ENCODE results near the gene DVL2. TPM values are rescaled to one million over a fixed set of nuclear protein-coding genes. Genes with fewer than 3 reads are reported as not detected.

Gene DVL2
- polyA plus RNA-seq, 1 donor: 52.5 TPM

DNA sequence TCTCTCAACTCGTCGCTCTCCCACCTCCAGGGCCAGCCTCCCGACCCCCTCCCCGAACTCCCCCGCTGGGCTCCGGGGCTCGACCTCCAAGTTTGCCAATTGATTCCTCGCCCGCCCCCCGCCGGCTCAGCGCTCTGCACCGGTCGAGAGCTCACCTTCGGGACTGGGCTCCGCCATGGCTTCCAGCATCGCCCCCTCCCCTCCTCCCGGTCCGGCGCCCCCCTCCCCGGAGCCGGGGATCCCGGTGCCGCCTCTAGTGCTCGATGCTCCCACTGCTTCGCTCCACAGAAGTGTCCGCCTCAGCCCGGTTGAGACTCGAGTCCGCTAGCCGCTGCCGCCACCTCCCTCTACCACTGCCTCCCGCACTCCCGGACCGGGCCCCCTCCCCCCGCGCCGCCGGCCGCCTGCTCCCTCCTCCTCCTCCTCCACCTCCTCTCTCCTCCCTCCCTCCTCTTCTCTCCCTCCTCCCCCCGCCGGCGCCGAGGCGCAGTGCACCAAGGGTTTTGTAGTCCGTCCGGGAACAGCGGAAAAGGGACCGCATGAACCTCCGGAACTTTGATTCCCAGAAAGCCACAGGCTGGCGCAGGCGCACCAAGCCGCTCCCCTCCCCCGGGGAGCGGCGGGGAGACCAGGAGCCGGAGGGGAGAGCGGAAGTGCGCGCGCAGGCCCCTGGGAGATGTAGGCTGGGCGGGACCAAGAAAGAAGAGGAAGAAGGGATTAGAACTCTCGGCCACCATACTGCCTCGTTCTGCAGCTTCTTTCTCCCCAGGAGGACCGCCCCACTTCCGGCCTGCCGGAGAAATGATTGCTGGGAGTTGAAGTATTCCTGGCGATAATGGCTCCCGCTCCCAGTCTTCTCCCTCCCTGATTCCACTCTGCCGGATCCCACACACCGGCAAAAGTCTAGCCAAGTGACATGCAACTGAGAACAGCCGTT is 5.0 kb upstream of the DVL2 start, which contains the start of gene PHF23:
TSS of gene PHF23 (minus strand) at position 367 of the 937 bp plus-strand sequence. CDS start at position 189, 178 bp downstream.
- peak; percentile 99 for DNase-seq

- DNase-seq: no peak
Measured at GRCh38 chr17:7238420-7239090, 4.2 kb upstream of the DVL2 start.

- no peak for DNase-seq
Measured at GRCh38 chr17:7237761-7238419, 3.6 kb upstream of the DVL2 start.

DNA sequence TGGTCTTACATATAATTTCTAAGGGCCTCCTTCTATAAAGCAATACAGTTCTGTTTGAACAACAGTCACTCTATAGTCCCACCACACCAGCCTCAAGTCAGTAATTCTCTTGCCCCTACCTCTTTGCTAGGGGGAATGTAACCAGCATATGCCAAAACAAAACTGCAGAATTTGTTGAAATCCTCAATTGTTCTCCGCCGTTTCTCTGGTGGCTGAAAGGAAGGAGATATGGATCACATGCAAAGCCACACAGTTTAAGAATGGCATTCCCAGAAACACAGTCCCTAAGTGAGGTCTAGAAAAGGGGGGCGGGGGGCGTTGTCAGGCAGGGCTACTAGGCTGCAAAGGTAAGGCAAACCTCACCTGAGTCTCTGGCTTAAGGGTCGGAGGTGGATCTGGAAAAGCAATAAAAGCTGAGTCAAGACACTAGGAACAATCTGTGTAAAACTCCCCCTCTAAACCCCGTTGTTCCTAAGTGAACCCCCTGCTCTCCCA is 3.0 kb upstream of the DVL2 start:
- no peak for DNase-seq

- no peak for DNase-seq
Measured at GRCh38 chr17:7236808-7237207, 2.5 kb upstream of the DVL2 start.

- DNase-seq: no peak
Measured at GRCh38 chr17:7235693-7236665, 1.7 kb upstream of the DVL2 start.

DNA sequence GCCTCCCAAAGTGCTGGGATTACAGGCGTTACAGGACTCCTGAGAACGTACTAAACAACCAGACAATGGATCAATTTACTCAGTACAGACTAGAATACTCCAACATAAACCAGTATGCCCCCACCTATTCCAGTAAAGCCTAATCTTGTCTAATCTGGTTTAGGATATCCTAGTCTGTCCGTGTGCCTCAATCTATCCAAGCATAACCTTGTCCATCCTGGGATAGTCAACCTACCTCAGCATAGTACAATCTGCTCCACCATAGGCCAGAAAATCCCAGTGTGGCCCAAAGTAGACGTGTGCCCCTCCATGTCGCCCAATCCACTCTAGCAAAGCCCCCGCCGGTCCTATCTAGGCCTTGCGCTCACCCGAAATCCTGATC is 625 bp downstream of the DVL2 start:
- no peak for DNase-seq

- no peak for DNase-seq
Measured at GRCh38 chr17:7232114-7232513, 2.2 kb downstream of the DVL2 start.

- no peak for DNase-seq
Measured at GRCh38 chr17:7229504-7229903, 4.8 kb downstream of the DVL2 start.

- no peak for DNase-seq
Measured at GRCh38 chr17:7228920-7229319, 5.4 kb downstream of the DVL2 start.

DNA sequence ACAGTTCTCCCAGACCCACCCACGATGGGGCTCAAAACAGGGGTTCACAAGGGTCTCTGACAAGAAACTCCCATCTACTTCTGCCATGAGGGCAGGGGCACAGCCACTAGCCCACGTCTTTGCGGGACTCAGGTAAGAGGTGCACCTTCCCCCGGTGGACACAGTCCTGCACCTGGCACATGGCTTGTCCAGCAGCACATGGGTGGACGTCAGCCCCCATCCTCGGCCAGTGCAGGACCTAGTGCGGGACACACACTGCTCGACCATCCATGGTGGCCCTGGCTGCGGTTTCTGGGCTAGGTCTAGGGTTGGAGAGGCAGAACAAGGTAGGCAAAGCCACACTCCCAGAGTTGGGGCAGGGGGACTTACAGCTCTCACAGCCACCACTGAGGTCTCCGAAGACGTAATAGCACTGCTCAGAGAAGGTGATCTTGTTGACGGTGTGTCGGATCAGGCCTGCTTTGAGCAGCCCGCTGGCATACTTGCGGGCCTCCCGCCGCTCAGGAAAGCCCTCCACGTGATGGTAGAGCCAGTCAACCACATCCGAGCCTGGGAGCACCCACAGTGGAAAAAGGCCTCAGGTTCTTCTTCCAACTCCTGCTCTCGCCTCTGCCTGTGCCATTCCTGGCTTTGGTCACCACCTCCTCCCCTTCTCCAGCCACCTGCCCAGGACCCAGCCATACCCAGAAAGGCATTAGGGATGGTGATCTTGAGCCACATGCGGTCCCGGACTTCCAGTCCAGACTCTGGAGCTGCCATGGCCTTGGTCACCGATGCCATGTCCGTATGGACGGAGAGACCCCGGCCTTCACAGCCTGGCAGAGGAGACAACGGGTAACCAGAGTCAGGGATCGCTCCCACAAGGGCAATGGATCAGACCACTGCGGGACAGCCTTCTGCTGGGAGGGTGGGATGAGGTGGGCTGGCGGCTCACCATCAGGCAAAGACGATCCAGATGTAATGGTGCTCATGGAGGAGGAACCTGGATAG is 7.3 kb downstream of the DVL2 start:
- DNase-seq: no peak

- DNase-seq: no peak
Measured at GRCh38 chr17:7225711-7226331, 8.5 kb downstream of the DVL2 start.

DNA sequence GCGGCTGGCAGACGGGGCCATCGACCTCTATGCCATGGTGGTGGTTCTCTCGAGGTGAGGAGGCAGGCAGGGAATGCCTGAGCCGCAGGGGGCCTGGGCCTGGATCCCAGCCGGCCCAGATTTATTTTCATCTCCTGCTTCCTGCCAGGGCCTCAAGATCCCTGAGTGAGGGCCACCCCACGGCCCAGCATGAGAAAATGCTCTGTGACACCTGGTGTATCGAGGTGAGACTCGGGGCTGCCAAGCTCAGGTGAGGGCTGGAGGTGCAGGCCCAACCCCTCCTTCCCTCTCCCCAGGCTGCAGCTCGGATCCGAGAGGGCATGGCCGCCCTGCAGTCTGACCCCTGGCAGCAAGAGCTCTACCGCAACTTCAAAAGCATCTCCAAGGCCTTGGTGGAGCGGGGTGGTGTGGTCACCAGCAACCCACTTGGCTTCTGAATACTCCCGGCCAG is 9.6 kb downstream of the DVL2 start:
- DNase-seq: no peak

- DNase-seq: no peak
Measured at GRCh38 chr17:7224110-7224509, 10.2 kb downstream of the DVL2 start.

DNA sequence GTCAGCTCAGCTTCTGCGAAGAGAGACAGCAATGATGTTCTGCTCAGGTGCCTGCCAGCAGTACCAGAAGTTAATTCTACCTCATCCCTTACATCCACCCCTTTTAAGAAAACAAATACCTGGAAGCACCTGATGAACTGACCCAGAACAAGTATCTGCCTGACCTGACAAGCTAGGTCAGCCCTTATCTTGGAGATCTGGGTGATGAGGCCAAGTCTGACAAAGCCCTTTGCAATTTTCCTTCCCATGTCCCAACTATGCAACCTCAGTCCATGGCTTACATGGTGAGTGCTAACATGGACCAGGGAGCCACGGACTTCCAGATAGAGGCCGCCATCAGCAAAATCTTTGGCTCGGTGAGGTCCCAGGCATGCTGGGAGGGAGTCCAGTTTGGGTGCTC is 10.9 kb downstream of the DVL2 start:
- no peak for DNase-seq

- no peak for DNase-seq
Measured at GRCh38 chr17:7222972-7223292, 11.4 kb downstream of the DVL2 start.

GRCh38 chr17:7222093-7222971 is 12.0 kb downstream of the DVL2 start:
- DNase-seq: no peak

- no peak for DNase-seq
Measured at GRCh38 chr17:7221278-7222092, 12.8 kb downstream of the DVL2 start.

Measured in left kidney (tissue), 2 donors.